Smooth muscle cell (in vitro differentiated cells): ENCODE measurements around the gene PNPO. TPM values are rescaled to one million over a fixed set of nuclear protein-coding genes. Genes with fewer than 3 reads are reported as not detected.

Experiments
- DNase-seq: peaks from one replicate; lab custom pipeline; 2025; ENCODE audit not compliant: unreplicated experiment; lab: John Stamatoyannopoulos, UW
- H2AFZ ChIP-seq: fragments of 200-600 bp; sonication (generic); 2 replicates; pipeline ENCODE4 v1.6.0; 2016; ENCODE audit warnings: antibody characterized with exemption, low read depth, mild to moderate bottlenecking
- H3F3A ChIP-seq: fragments of 200-600 bp; sonication (generic); 2 replicates; pipeline ENCODE4 v1.6.0; 2017; ENCODE audit warnings: antibody characterized with exemption, low read depth
- H3K27ac ChIP-seq: fragments of 200-600 bp; sonication (generic); 2 replicates; pipeline ENCODE4 v1.5.1; 2016; ENCODE audit warnings: low read depth, mild to moderate bottlenecking
- H3K27me3 ChIP-seq: fragments of 200-600 bp; sonication (generic); 2 replicates; pipeline ENCODE4 v1.6.1; 2016; ENCODE audit warnings: low read depth, mild to moderate bottlenecking
- H3K36me3 ChIP-seq: fragments of 200-600 bp; sonication (generic); 2 replicates; pipeline ENCODE4 v1.5.1; 2016; ENCODE audit warnings: low read depth
- H3K4me1 ChIP-seq: fragments of 200-600 bp; sonication (generic); 2 replicates; pipeline ENCODE4 v1.5.1; 2016; ENCODE audit warnings: low read depth
- H3K4me2 ChIP-seq: fragments of 200-600 bp; sonication (generic); 2 replicates; pipeline ENCODE4 v1.6.0; 2016; ENCODE audit warnings: mild to moderate bottlenecking
- H3K4me3 ChIP-seq: fragments of 200-600 bp; sonication (generic); 2 replicates; pipeline ENCODE4 v1.5.1; 2016; ENCODE audit warnings: mild to moderate bottlenecking
- H3K79me2 ChIP-seq: fragments of 200-600 bp; sonication (generic); 2 replicates; pipeline ENCODE4 v1.6.0; 2016; ENCODE audit warnings: low read depth, mild to moderate bottlenecking
- H3K9ac ChIP-seq: fragments of 200-600 bp; sonication (generic); 2 replicates; pipeline ENCODE4 v1.6.0; 2016; ENCODE audit warnings: low read depth
- H3K9me3 ChIP-seq: fragments of 200-600 bp; sonication (generic); replicated peaks from 2 replicates; pipeline ENCODE4 v1.5.1; 2016; ENCODE audit warnings: low read depth
- H4K20me1 ChIP-seq: fragments of 200-600 bp; sonication (generic); 2 replicates; pipeline ENCODE4 v1.6.0; 2016; ENCODE audit warnings: low read depth
- CTCF ChIP-seq: fragments of 200-600 bp; sonication (generic); IDR thresholded peaks from 2 replicates; pipeline ENCODE4 v1.5.1; 2017; ENCODE audit warnings: borderline replicate concordance, mild to moderate bottlenecking, antibody characterized with exemption; ENCODE audit not compliant: insufficient read depth, poor library complexity, severe bottlenecking
- WGBS: methylation state at CpG from one replicate; pipeline ENCODE4 v1.1.7; 2016; ENCODE audit warnings: low lambda C conversion rate; 5-methylcytosine and 5-hydroxymethylcytosine counted together
- polyA plus RNA-seq: library from polyadenylated mRNA; unstranded; fragments of >200 nt; fragmentation: Nextera tagmentation; extraction: Ambion mirVana; gene quantifications from 2 replicates; pipeline ENCODE4 v1.2.1, GENCODE V29; 2016
- total RNA-seq: library from RNA; depleted of rRNA; stranded (reverse); fragments of >200 nt; gene quantifications from 2 replicates; pipeline ENCODE4 v1.2.3, GENCODE V29; 2014

The PNPO gene
- total and polyA plus RNA-seq, 2 experiments from 2014 or later: 5.2 to 9.3 TPM

- Histone ChIP-seq H3K4me1 (peaks cover 18% of the 10 kb centered on the region), H3K9me3 (no peaks in the 10 kb centered on the region), H3K4me3 (peak within 1 kb of the TSS; percentile 98), H3K4me2 (peak within 1 kb of the TSS; percentile 99), H3K27me3 (no peaks in the 10 kb centered on the region), H3K79me2 (peaks cover 13% of the 10 kb centered on the region), H3K27ac (peak within 1 kb of the TSS; percentile 98), H2AFZ (peak within 1 kb of the TSS; percentile 84), H3F3A (no peaks in the 10 kb centered on the region), H3K36me3 (no peaks in the 10 kb centered on the region), H4K20me1 (no peaks in the 10 kb centered on the region), H3K9ac (peak within 1 kb of the TSS; percentile 99)
- under 1% methylated on average over 41 of the region's 70 CpGs for WGBS
- peak; percentile 100 for DNase-seq
- TF ChIP-seq CTCF: no peak
Measured at GRCh38 chr17:47895856-47896671, 45.3 kb upstream of the PNPO start, which contains the start of gene SP2. Gene SP2 (plus strand): TSS chr17:47896236. CDS start chr17:47896287, 51 bp downstream.

DNA sequence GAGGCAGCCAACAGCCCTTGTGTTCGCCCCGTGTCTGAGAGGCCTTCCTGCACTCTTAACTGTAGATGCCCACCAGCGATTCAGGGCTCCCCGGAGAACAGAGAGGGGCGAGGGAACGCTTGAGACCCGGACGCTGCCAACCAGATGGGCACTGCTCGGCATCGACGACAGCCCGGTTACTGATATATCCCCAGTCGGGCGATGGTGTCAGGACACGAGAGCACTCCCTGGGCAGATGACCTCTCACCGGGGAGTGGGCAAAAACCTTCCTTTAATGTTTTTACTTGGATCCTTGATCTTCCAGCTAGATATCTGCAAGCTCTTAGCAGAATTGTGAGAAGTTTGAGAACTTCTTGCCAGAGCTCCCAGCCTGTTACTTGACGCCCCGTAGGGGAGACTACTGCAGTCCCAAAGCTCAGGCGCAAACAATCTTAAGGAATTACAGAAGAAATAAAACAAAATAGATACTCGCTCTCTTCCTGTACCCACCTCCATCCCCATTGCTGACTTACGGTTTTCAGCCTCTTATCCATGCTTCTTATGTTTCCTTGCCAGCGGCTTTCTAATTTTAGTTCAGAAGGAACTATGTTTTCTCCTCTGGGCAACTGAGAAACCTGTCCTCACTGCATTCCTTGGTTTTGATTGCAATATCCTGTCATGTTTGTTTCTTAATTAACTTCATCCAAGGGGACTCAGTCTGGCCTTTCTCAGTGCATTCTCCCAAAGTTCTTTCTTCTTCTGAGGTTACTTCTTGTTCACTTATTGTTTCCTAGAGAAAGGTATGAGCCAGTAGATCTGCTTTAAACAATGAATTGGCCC, 44.5 kb upstream of the PNPO start:
- peak overlapping the region; percentile 98 for H3K4me3 ChIP-seq
- H3K27me3 ChIP-seq: no peaks in the 10 kb centered on the region
- no peaks in the 10 kb centered on the region for H3K36me3 ChIP-seq
- peaks cover 15% of the 10 kb centered on the region for H3K79me2 ChIP-seq
- peak overlapping the region; percentile 98 for H3K27ac ChIP-seq
- H3K4me1 ChIP-seq: peaks cover 18% of the 10 kb centered on the region
- TF ChIP-seq CTCF: no peak
- peak overlapping the region; percentile 84 for H2AFZ ChIP-seq
- peak overlapping the region; percentile 99 for H3K4me2 ChIP-seq
- no peaks in the 10 kb centered on the region for H4K20me1 ChIP-seq
- no peaks in the 10 kb centered on the region for H3K9me3 ChIP-seq
- H3F3A ChIP-seq: no peaks in the 10 kb centered on the region
- H3K9ac ChIP-seq: peak overlapping the region; percentile 99
- WGBS: 7% methylated on average over 22 of the region's 22 CpGs
- no peak for DNase-seq

- Histone ChIP-seq H3K4me3 (peak overlapping the region; percentile 98), H2AFZ (no peak overlapping the region), H3K4me1 (peaks cover 18% of the 10 kb centered on the region), H4K20me1 (no peaks in the 10 kb centered on the region), H3K27me3 (no peaks in the 10 kb centered on the region), H3F3A (no peaks in the 10 kb centered on the region), H3K4me2 (peak overlapping the region; percentile 99), H3K9ac (peak overlapping the region; percentile 99), H3K9me3 (no peaks in the 10 kb centered on the region), H3K36me3 (no peaks in the 10 kb centered on the region), H3K79me2 (peaks cover 20% of the 10 kb centered on the region), H3K27ac (no peak overlapping the region)
- TF ChIP-seq CTCF: no peak
- 80% methylated on average over 5 of the region's 5 CpGs for WGBS
- no peak for DNase-seq
Measured at GRCh38 chr17:47897561-47897960, 43.8 kb upstream of the PNPO start.
